ENCODE data around the gene ZFTA.
"Not testable (repeated sequence)": the region's sequence is repeated elsewhere in the genome, so short reads cannot be mapped to it uniquely, and the experiment has no call there.

The ZFTA gene

GRCh38 chr11:63768237-63769041, at the start of gene ZFTA:
Gene ZFTA, minus strand, starts transcription at chr11:63768775. Its CDS starts 153 bp downstream, at chr11:63768622.
- DNase-seq: peak in 1 of 2 experiments; percentile 54

GRCh38 chr11:63817758-63818498, 49.4 kb upstream of the ZFTA start:
- DNase-seq: no peak

GRCh38 chr11:63816732-63817131, 48.2 kb upstream of the ZFTA start:
- no peak for DNase-seq

- DNase-seq: no peak
Measured at GRCh38 chr11:63816166-63816565, 47.6 kb upstream of the ZFTA start.

GRCh38 chr11:63814383-63814736, 45.8 kb upstream of the ZFTA start:
- DNase-seq: no peak

- peak in 1 of 2 experiments; percentile 24 for DNase-seq
Measured at GRCh38 chr11:63813563-63814382, 45.2 kb upstream of the ZFTA start.

- DNase-seq: peak in 1 of 2 experiments; percentile 55
Measured at GRCh38 chr11:63813035-63813562, 44.5 kb upstream of the ZFTA start, which contains the start of gene SPINDOC. Gene SPINDOC, plus strand, starts transcription at chr11:63813456. Its CDS starts 231 bp downstream, at chr11:63813687.

GRCh38 chr11:63811522-63811921, 42.9 kb upstream of the ZFTA start:
- DNase-seq: no peak

- DNase-seq: not testable (repeated sequence)
Measured at GRCh38 chr11:63810383-63810782, 41.8 kb upstream of the ZFTA start.

GRCh38 chr11:63805844-63806415, 37.4 kb upstream of the ZFTA start:
- no peak for DNase-seq

- DNase-seq: no peak
Measured at GRCh38 chr11:63804259-63804658, 35.7 kb upstream of the ZFTA start.

GRCh38 chr11:63802637-63803414, 34.3 kb upstream of the ZFTA start:
- peak in 1 of 2 experiments; percentile 23 for DNase-seq

- DNase-seq: no peak
Measured at GRCh38 chr11:63800921-63801320, 32.3 kb upstream of the ZFTA start.

GRCh38 chr11:63795066-63795465, 26.5 kb upstream of the ZFTA start:
- DNase-seq: no peak

- no peak for DNase-seq
Measured at GRCh38 chr11:63793161-63793560, 24.6 kb upstream of the ZFTA start.

GRCh38 chr11:63791495-63792167, 23.1 kb upstream of the ZFTA start:
- no peak for DNase-seq

GRCh38 chr11:63785823-63786222, 17.2 kb upstream of the ZFTA start:
- no peak for DNase-seq

- DNase-seq: no peak
Measured at GRCh38 chr11:63783925-63784592, 15.5 kb upstream of the ZFTA start.

- DNase-seq: no peak
Measured at GRCh38 chr11:63782749-63783148, 14.2 kb upstream of the ZFTA start.

- no peak for DNase-seq
Measured at GRCh38 chr11:63779039-63779438, 10.5 kb upstream of the ZFTA start.

- no peak for DNase-seq
Measured at GRCh38 chr11:63775191-63775590, 6.6 kb upstream of the ZFTA start.
